Measurements from ENCODE around the gene EXOSC10. TPM values are rescaled to one million over a fixed set of nuclear protein-coding genes. Genes with fewer than 3 reads are reported as not detected.

Gene EXOSC10
- total RNA-seq, 6 experiments from 2014 or later = 40.1 to 49.4 (median 47.5) TPM

- Mint-ChIP-seq H3K27ac (no peak overlapping the region), H3K4me1 (ENCODE audit: low read depth) (no peaks in the 10 kb centered on the region), H3K36me3 (ENCODE audit: low read depth) (peaks cover 37% of the 10 kb centered on the region), H3K27me3 (ENCODE audit: insufficient read depth) (peaks cover 2% of the 10 kb centered on the region; the same call in 1 of the 2 replicates), H3K4me3 (no peak overlapping the region), H3K9me3 (no peaks in the 10 kb centered on the region)
- TF ChIP-seq CTCF (IDR thresholded peaks at IDR 0.05) = no peak
- DNase-seq = no peak
Measured at GRCh38 chr1:11126569-11126968, 26.9 kb upstream of the EXOSC10 start.

- Mint-ChIP-seq H3K4me3 (no peak overlapping the region), H3K4me1 (ENCODE audit: low read depth) (no peaks in the 10 kb centered on the region)
Measured at GRCh38 chr1:11125931-11126330, 26.3 kb upstream of the EXOSC10 start.

GRCh38 chr1:11124965-11125364, 25.3 kb upstream of the EXOSC10 start:
- H3K9me3 Mint-ChIP-seq = no peaks in the 10 kb centered on the region
- H3K4me3 Mint-ChIP-seq = no peak overlapping the region
- peaks cover 2% of the 10 kb centered on the region; the same call in 1 of the 2 replicates for H3K27me3 Mint-ChIP-seq (ENCODE audit: insufficient read depth)
- DNase-seq = no peak
- H3K4me1 Mint-ChIP-seq (ENCODE audit: low read depth) = no peaks in the 10 kb centered on the region
- H3K36me3 Mint-ChIP-seq (ENCODE audit: low read depth) = peaks cover 35% of the 10 kb centered on the region
- TF ChIP-seq CTCF (IDR thresholded peaks at IDR 0.05) = no peak
- H3K27ac Mint-ChIP-seq = no peak overlapping the region

More at GRCh38 chr1:11125931-11126330, 26.3 kb upstream of the EXOSC10 start:
- Mint-ChIP-seq H3K36me3 (ENCODE audit: low read depth) (peaks cover 40% of the 10 kb centered on the region), H3K9me3 (no peaks in the 10 kb centered on the region), H3K27me3 (ENCODE audit: insufficient read depth) (peaks cover 2% of the 10 kb centered on the region; the same call in 1 of the 2 replicates), H3K27ac (no peak overlapping the region)
- no peak for DNase-seq
- TF ChIP-seq CTCF (IDR thresholded peaks at IDR 0.05) = no peak

GRCh38 chr1:11116318-11116717, 16.6 kb upstream of the EXOSC10 start:
- no peak for DNase-seq
- Mint-ChIP-seq H3K4me3 (no peak overlapping the region), H3K27me3 (ENCODE audit: insufficient read depth) (peaks cover 1% of the 10 kb centered on the region), H3K27ac (no peak overlapping the region), H3K4me1 (ENCODE audit: low read depth) (no peaks in the 10 kb centered on the region), H3K9me3 (no peaks in the 10 kb centered on the region), H3K36me3 (ENCODE audit: low read depth) (peaks cover 26% of the 10 kb centered on the region)
- no peak for TF ChIP-seq CTCF (IDR thresholded peaks at IDR 0.05)

GRCh38 chr1:11114966-11115365, 15.3 kb upstream of the EXOSC10 start:
- H3K27me3 Mint-ChIP-seq (ENCODE audit: insufficient read depth) = peaks cover 1% of the 10 kb centered on the region
- TF ChIP-seq CTCF (IDR thresholded peaks at IDR 0.05) = no peak
- H3K4me1 Mint-ChIP-seq (ENCODE audit: low read depth) = no peaks in the 10 kb centered on the region
- no peaks in the 10 kb centered on the region for H3K9me3 Mint-ChIP-seq
- no peak for DNase-seq
- H3K27ac Mint-ChIP-seq = no peak overlapping the region
- peaks cover 21% of the 10 kb centered on the region for H3K36me3 Mint-ChIP-seq (ENCODE audit: low read depth)
- H3K4me3 Mint-ChIP-seq = no peak overlapping the region

All from HFFc6 (cell line).